Stromal cell of bone marrow (primary cell): ENCODE measurements around the gene RIBC1.
"Not testable (repeated sequence)": the region's sequence is repeated elsewhere in the genome, so short reads cannot be mapped to it uniquely, and the experiment has no call there.

Experiments used
- DNase-seq: peaks from one replicate; pipeline ENCODE4 v3.0.0-alpha.2; 2012; ENCODE audit warnings: low read depth

RIBC1 gene

GRCh38 chrX:53435997-53436396, 13.3 kb downstream of the RIBC1 start:
- DNase-seq, result peak; percentile 40

DNA sequence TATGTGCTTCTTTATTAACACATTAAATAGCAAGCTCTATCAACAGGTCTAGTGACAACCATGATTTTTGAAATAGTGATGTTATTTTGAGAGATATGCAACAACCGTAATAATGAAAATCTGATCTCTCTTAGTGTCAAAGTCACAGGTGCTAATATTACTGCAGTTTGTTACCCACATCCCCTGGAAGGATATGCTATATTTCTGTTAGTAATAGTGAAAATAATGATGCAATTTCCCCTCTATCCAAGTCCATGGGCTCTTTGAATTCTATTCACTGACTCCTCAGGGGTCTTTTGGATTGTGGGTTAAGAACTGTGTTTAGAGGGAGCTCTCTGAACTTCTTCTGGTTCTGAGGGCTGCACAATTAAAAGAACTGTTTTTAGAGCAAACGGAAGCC, 14.5 kb downstream of the RIBC1 start:
- no peak for DNase-seq

DNA sequence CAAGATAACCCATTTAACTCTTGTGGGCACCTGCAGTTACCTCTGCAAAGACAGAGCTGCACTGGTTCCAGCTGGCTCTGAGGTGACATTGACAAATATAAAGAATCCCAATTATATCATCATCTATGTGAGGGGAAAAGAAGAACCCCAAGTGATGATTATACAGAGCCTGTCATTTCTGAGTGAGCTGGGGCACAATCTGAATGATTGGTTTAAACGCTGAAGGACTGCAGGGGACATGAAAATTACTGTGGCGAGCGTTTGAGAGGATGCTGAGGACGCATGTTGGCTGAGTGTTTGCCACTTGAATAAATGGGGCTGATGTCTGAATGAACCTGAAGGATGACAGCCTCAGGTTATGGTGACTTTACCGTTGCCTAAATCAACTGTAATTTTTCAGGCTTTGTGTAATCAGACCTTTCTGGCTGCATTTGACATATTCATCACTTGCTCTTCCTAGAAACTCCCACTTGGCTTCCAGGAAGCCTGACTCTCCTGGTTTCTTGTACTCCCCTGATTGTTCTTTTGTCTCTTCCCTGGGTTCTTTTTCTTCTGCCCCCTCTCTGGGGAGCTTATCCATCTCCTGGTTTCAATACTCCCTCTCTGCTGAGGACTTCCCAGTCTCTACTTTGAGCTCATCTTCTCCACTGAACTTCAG, 15.6 kb downstream of the RIBC1 start:
- no peak for DNase-seq

- DNase-seq, result no peak
Measured at GRCh38 chrX:53438832-53439230, 16.2 kb downstream of the RIBC1 start.

- no peak for DNase-seq
Measured at GRCh38 chrX:53440101-53440500, 17.4 kb downstream of the RIBC1 start.

GRCh38 chrX:53440621-53441517, 18.2 kb downstream of the RIBC1 start:
- DNase-seq, result peak; percentile 36

GRCh38 chrX:53441531-53442321, 19.1 kb downstream of the RIBC1 start:
- DNase-seq, result peak; percentile 37

DNA sequence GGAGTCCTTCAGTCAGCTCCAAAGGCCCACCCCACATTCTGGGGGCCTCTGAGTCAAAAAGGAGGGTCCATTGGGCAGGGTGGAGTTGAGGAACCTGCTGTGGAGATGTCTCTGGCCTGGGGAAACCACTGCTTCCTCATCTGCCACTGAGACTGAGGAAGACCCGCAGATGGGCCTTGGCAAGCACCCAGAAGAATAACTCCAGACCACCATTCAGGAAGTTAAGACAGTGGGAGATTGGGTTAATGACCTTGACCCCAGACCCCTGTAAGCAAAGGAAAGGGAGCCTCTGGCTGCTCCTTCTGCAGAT, 19.6 kb downstream of the RIBC1 start:
- DNase-seq, result no peak

- DNase-seq, result no peak
Measured at GRCh38 chrX:53445977-53446376, 23.3 kb downstream of the RIBC1 start.

DNA sequence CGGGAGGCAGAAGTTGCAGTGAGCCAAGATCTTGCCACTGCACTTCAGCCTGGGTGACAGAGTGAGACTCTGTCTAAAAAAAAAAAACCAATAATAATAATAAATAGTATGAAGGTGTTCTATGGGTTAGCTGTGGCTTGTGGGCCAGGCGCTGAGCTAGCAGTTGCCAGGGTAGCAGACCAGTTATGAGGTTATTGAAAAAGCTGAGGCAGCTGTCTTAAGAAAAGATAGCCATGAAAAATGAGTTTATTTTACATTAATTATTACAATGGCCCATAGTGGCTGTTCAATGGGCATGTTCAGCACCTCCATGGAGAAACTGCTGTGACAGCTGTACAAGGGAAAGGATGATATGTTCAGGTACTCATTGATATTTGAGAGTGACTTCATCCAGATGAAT, 24.8 kb downstream of the RIBC1 start:
- no peak for DNase-seq

- no peak for DNase-seq
Measured at GRCh38 chrX:53449632-53450031, 27.0 kb downstream of the RIBC1 start.

DNA sequence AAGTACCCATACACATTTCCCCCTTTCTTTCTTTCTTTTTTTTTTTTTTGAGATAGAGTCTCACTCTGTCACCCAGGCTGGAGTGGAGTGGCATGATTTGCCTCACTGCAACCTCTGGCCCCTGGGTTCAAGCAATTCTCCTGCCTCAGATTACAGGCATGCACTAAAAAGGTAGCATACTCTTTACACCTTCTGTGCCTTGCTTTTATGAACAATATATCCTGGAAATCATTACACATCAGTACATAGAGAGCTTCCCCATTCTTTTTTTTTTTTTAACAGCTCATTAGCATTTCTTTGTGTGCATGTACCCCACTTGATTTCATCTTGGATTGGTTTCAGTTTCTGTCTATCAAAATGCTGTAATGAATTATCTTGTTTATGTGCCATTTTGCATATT, 30.1 kb downstream of the RIBC1 start:
- no peak for DNase-seq

DNA sequence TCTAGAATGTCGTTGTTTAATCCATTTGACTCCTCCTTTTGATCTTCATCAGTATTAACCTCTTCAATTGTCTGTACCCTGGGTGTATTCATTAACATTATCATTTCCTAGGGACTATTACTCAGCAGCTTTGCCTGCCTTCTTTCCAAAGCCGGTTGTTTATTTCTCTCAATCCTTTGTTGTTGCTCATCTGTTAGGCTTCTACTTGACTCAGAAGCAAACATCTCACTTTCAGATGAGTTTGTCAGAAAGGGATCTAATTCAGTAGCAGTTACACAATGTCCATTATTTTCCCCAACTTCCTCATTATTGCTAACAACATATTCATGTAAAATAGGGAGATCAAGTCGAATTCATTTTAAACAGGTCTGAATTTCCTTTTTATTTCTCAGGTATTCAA, 33.6 kb downstream of the RIBC1 start:
- no peak for DNase-seq

GRCh38 chrX:53458082-53458481, 35.4 kb downstream of the RIBC1 start:
- no peak for DNase-seq

GRCh38 chrX:53468659-53469058, 46.0 kb downstream of the RIBC1 start:
- not testable (repeated sequence) for DNase-seq

- no peak for DNase-seq
Measured at GRCh38 chrX:53471346-53471745, 48.7 kb downstream of the RIBC1 start.

DNA sequence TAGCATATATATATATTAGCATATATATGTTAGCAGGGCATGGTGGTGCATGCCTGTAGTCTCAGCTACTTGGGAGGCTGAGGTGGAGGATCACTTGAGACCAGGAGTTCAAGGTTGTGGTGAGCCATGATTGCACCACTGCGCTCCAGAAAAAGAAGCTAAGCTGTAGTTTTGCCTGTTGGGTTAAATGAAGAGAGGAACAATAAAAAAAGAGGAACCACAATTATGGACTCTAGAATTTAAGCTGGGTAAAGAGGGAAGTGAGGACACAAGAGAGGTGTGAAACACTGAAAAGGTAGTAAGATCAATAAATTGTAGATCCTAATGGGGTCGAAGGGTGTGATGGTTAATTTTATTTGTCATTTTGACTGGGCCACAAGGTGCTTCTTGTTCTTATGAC, 52.0 kb downstream of the RIBC1 start:
- no peak for DNase-seq

- no peak for DNase-seq
Measured at GRCh38 chrX:53476371-53476770, 53.7 kb downstream of the RIBC1 start.

DNA sequence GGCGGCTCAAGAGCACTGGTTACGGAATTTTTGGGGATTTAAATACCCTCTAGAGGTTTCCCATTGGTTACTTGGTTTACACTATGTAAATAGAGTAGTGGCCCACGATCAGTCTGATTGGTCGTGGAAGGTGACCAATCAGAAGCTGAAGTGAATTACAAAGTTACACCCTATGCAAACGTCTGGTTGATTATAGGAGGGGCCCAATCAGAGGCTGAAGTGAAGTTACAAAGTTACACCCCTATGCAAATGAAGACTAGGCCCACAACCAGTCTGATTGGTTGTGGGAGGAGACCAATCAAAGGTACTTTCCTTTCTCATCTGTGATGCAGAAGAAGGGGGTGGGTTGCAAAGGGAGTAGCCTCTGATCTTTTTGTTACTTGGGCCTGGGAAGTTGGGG, 56.6 kb downstream of the RIBC1 start:
- no peak for DNase-seq
